ENCODE data around the gene PRRC1.
"Not testable (repeated sequence)": the region's sequence is repeated elsewhere in the genome, so short reads cannot be mapped to it uniquely, and the experiment has no call there.

PRRC1 gene

DNA sequence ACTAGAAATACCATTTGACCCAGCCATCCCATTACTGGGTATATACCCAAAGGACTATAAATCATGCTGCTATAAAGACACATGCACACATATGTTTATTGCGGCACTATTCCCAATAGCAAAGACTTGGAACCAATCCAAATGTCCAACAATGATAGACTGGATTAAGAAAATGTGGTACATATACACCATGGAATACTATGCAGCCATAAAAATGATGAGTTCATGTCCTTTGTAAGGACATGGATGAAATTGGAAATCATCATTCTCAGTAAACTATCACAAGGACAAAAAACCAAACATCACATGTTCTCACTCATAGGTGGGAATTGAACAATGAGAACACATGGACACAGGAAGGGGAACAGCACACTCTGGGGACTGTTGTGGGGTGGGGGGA is 27.8 kb downstream of the PRRC1 start:
- DNase-seq (ENCODE audit: low read depth in 2 of 2), result not testable (repeated sequence)

DNA sequence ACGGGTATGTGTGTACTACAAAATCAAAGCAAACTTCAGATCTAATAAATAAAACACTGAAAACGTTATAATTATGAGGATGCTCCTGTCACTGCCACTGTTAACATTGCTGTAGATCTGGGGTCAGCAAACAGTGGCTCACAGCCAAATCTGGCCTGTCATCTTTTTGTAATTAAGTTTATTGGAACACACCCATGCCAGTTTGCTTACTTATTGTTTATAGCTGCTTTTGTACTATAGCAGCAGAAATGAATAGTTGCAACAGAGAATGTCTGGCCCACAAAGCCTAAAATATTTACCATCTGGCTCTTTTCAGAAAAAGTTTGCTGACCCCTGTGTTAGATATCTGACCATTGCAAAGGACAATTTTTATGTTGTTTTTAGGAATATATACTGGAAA is 32.1 kb downstream of the PRRC1 start:
- no peak for DNase-seq (ENCODE audit: low read depth in 2 of 2)

DNA sequence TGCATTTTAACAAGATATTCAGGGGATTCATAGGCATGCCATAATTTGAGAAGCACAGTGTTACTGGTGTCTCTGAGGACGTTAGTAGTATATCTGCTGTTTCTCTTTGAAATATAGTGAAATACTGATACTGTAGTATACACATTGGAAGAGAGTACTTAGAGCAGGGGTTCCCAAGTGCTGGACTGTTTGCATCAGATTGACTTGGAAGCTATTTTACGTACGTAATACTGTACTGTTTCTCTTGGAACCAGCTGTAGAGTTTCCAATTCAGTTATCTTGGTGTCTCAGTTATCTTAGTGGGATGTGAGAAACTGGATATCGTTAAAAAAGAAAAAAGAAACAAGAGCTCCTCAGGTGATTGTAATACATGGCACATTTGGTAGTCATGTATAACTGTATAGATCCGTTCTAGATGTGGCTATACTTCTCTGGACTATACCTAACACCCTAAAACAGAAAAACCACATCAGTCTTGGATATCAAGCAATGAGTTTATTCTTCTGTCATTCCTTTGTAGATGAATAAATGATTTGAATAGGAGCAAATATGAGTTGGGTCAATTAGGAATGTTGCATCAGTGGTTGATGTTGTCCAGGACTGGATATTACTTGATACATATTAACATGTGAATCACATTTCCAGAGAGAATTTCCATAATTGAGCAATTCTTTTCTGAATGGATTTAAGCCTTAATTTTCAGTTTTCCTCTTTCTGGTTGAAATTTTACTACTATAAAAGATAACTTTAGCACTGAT is 33.4 kb downstream of the PRRC1 start:
- no peak for DNase-seq (ENCODE audit: low read depth in 2 of 2)

DNA sequence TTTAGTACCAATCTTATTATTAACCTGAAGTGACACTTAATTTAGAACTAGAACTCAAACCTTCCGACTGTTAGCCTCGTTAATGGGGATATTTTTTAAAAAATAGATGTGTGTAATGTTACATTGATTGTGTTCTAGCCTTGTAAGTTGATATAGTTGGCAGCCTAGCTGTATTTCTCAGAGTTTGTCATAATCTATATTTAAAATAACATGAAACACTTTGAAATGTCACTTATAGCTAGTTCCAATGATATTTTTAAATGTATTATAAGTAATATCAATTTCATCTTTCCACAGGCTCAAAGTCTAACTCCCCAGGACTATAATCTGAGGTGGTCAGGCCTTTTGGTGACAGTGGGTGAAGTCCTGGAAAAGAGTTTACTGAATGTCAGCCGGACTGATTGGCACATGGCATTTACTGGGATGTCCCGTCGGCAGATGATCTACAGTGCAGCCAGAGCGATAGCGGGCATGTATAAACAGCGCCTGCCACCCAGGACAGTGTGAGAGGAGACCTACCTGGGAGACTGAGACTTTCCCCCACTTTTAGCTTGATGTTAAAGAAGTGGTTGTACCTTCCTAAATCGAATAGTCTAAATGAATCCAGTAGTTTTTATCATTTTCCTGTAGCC is 34.1 kb downstream of the PRRC1 start:
- no peak for DNase-seq (ENCODE audit: low read depth in 2 of 2)

DNA sequence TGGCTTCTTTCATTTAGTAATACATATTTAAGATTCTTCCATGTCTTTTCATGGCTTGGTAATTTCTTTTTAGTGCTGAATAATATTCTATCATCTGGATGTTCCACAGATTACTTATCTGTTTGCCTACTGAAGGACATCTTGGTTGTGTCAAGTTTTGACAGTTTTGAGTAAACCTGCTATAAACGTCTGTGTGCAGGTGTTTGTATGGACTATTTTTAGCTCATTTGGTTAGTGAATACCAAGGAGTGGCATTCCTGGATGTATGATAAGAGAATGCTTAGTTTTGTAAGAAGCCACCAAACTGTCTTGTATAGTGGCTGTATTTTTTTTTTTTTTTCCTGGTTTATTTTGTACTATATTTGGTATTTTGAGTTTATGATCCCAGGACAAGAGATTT is 38.4 kb downstream of the PRRC1 start:
- no peak for DNase-seq (ENCODE audit: low read depth in 2 of 2)

DNA sequence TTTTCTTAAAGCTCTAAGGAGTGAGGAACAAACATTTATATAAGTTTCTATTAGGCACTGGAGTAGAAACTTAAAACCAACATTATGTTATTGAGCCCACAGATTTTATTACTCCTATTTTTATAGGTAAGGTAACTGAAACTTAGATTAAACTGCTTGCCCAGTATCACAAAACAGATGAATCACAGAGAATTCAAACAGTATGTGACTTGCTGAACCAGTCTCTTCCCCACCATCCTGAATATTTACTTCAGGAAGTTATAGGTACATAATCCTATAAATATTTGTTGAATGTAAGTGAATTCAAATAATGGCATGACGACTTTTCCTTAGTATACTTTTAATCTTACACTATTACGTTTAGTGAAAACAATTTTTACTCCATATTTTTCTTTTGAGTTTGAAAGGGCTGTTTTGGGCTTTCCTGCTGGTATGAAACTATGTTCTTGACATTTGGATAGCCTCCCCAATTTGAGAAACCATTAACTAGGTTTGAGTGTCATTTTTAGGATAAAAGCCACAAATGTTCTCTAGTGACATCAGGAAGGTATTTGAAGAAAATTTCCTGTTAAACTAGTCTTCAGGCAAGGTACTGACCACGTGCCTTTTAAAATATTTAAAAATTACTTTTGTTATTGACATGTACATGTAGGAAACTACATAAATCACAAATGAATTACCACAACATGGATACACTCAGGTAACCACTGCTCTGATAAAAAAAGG is 39.3 kb downstream of the PRRC1 start:
- no peak for DNase-seq (ENCODE audit: low read depth in 2 of 2)

DNA sequence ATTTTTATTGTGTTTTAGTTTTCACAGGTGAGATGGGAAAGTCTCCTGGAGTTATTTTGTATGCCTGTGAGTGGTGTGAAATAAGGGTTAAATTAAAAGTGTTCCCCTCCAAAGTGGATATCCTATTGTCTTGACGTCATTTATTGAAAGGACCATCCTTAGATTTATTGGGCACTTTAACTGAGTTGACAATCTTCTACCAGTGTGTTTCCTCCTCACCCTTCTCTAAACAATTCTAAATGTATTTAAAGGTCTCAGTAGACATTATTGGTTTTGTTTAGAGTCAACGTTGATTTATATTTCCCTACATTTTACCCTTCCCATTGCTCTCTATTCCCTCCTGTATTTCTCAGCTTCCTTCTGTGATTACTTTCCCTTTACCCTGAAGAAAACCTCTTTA is 40.8 kb downstream of the PRRC1 start:
- DNase-seq (ENCODE audit: low read depth in 2 of 2), result no peak

DNA sequence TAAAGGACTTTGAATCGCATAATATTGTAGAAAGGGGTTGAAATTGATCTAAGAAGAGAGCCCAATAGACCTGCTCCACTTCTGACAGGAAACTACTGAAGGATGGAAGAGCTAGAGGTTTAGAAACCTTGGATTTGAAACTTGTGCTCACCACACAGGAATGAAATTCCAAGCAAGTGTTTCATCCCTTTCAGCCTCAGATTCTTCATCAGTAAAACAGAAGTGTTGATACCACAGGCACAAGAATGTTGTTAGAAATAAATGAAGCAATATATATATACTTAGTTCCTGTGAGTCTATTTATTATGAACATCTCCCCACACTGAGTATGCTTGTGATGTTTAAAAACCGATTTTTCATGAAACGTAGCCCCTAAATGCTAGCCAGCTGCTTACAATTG is 43.8 kb downstream of the PRRC1 start:
- DNase-seq (ENCODE audit: low read depth in 2 of 2), result no peak

DNA sequence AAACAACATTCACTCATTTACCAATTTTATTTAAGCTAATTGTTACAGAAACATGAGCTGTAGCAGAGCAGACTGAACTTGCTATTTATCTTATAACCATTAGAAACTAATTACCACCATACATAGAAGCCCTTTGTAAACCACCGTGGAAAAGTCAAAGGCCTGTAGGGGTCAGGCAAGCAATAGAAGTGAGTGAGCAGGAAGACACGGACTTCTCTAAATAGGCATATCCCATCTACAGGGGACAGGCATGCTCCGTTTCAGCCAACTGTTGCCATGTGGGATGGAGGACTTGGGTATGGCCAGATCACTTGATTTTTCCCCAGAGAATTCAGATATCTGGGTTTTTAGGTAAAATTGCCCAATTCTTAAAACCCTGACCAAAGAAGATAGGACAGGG is 44.8 kb downstream of the PRRC1 start:
- no peak for DNase-seq (ENCODE audit: low read depth in 2 of 2)

DNA sequence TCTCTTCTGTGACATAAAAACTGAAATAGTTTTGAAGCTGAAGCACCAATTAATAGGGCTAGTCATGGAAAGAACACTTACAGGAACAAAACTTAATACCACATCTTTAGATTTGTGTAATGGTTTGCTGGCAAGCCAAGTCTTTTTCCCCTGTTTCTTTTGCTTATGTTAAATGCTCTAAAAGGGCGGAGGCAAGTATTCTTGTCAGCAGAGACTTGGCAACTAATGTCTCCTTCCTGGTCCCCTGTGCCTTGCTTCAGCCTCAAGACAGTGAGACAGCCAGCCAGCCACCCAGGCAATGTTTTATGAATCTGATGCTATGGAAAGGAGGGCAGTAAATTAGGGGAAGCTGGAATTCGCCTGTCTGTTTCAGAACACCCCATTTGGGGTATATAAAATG is 45.7 kb downstream of the PRRC1 start:
- DNase-seq (ENCODE audit: low read depth in 2 of 2), result no peak

DNA sequence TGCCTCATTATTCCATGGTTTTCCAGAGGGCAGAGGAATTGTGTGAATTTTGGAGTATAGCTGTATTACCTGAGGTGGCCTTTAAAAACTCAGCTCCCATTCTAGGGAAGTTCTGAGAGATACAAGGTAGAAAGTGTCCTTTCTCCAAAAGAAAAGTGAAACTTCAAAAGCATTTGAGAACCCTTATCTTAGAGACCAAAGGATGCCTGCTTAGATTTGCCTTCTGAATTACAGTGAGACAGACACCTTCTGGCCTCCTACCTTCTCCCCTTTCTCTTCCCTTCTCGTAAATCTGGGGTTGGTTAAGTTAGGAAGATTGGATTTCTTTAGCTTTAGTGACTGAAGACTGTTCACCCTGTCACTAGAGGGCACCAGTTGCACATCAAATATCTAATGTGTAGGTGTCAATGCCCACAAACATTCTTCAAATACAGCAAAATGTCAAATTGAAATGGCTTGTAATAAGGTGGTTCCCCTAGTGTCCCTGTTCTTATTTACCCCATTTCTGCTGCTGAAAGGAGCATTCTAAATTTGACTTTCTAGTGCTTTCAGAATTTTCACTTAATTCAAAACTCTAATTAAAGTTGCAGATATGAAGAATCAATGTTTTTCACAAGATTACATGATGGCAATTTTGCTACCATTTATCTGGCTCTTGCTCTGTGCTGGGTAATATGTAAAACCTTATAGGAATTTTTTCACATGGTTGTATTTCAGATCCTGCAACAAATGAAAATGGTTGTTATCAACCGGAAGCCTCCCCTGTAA is 46.7 kb downstream of the PRRC1 start:
- no peak for DNase-seq (ENCODE audit: low read depth in 2 of 2)

DNA sequence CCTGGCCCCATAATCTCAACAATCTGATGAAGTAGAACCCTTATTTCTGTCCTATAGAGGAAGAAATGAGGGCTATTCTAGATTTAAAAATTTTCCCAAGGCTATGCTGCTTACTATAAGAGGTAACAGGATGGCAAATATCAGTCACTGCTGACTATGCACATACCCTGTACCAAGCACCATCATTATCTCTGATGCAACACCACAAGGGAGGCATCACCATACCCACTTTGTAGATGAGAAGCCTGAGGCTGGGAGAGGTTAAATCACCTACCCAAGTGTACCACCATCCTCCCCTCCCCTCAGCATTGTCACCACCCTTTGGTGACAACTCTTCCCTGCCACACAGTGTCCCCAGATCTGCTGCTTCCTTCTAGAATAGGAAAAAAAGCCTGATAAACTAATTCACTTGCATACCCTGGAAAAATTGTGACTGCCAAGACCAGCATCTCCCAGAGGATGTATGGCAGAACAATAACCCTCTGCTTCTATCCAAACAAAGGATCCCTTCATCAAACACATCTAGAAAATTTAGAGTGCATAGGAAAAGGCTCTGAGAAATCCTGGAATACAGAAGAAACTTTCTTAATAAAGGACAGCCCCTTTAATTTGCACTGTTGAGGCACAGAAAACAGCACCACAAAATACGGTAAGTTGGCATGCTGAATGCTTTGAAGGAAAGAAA is 48.3 kb downstream of the PRRC1 start:
- DNase-seq (ENCODE audit: low read depth in 2 of 2), result no peak

DNA sequence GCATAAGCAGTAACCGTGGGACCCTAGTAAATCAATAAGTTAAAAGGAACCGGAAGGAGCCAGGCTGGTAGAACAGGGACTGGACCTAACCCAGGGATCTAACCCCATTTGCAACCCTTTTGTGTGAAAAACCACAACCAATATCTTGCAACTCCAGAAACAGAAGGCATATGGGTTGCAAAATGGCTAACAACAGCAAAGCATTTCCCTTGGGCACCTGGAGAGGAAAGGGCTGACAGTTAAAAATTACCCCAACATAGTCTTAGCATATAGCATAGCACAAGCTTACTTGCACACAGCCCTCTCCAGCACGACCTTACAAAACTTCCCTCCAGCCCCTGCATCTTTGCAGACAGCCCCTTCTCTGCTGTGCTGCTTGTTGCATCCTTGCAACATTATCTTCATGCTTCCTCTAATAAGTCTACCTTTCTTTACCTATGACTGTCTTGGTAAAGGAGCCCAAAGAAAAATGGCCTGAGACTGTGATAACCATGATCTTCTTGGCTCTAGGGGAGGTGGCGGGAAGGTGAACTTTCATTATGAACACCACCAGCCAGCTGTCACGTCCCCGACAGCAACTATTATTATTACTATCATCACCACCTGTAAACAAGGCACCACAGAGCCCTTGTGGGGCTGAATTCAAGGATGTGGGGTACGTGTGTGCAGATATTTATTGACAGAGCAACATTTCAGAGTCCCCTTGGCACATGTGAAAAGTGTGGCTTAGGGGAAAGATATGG is 49.8 kb downstream of the PRRC1 start:
- no peak for DNase-seq (ENCODE audit: low read depth in 2 of 2)

DNA sequence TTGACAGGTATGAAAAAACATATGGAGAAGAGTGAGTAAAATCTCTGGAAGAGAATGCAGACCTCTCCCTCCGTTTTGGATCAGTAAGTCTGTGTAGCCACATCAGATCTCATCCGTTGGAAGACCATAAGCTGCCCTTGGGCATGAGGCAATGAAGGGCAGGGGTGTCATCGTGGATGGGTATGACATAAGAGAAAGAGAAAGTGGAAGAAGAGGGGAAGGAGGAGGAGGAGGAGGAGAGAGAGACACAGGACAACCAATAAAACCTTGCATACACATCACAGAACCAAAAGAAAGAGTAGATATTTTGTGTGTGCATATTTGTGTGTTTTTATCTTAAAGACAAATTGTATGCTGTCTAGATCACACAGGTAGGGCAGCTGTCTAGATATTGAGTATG is 50.7 kb downstream of the PRRC1 start:
- DNase-seq (ENCODE audit: low read depth in 2 of 2), result no peak

DNA sequence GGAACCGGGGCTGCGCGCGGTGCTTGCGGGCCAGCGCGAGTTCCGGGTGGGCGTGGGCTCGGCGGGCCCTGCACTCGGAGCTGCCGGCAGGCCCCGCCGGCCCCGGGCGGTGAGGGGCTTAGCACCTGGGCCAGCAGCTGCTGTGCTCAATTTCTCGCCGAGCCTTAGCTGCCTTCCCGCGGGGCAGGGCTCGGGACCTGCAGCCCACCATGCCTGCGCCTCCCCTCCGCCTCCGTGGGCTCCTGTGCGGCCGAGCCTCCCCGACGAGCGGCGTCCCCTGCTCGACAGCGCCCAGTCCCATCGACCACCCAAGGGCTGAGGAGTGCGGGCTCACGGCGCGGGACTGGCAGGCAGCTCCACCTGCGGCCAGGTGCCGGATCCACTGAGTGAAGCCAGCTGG is 52.0 kb downstream of the PRRC1 start:
- DNase-seq (ENCODE audit: low read depth in 2 of 2), result not testable (repeated sequence)

DNA sequence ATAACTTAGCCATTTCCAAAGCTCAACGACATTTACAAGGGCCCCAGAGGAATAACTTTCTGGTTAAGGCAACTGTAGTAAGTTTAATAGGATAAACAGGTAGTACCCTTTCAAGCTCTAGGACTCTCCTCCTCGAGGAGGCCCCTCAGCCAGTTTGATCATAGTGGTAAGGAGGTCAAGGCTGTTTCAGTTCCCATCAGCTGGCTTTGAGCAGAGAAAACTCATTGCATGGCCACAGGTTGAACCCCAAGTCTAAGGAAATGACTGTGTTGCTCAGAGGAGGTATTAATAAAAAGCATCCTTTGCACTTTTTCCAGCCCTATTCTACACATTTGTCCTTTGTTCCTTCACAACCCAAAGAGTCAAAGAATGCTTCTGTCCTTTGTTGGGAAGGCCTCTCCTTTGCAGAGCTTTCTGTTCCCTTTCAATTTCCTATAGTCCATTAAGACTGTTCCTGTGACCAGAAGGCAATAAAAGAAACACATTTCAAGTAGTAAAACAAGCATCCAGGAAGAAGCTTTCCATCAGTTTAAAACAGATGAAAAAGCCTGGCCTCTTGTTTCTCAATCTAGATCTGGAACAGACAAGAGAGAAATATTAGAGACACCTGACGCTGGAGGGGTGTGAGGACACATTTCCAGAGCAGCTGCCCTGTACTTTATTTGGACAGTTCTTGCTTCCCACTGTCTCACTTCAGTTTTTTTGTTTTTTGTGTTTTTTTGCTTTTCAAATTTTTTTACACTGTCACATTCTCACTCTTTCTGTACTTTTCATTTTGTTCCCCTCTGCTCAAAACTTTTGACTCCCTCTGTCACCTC is 54.1 kb downstream of the PRRC1 start:
- DNase-seq (ENCODE audit: low read depth in 2 of 2), result no peak

DNA sequence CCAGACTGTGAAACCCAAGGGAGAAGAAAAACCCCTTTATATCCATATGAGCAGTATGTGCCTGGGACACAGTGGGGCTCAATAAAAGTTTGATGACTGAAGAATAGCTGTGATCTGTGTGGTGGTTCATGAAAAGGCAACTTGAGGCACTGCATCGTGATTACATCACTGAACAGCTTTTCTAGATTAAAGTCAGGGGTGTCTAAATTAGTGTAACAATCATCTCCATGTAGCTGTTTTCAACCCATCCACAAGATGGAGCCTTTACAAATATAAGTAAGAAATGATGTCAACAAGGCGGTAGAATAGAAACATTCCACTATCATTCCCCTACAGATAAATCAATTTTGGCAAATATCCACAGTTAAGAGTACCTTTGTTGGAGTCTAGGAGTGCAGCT is 55.5 kb downstream of the PRRC1 start:
- no peak for DNase-seq (ENCODE audit: low read depth in 2 of 2)

DNA sequence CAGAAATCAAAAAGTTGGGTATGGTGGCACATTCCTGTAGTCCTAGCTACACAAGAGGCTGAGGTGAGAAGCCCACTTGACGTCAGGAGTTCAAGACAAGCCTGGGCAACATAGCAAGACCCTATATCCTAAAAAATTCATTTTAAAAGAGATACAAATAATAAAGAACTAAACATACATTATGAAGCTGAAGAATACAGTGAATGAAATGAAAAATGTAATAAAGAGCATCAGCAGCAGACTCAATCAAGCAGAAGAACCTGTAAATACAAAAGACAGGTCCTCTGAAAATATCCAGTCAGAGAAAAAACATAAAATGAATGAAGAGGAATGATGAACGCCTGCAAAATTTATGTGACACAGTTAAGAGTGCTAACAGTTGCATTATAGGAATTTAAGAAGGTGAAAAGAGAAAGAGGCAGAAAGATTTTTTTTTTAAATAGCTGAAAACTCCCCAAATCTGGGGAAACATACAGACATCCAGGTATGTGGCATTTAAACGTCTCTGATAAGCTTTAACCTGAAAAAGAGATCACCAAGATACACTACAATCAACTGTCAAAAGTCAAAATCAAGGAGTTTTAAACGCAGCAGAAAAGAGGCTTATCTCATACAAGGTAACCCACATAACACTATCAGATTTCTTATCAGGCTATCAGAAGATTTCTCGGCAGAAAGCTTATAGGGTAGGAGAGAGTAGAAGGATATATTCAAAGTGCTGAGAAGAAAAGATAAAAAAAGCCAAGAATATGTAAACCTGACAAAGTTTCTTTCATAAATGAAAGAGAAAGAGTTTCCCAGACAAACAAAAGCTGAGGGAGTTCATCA is 57.6 kb downstream of the PRRC1 start:
- no peak for DNase-seq (ENCODE audit: low read depth in 2 of 2)

DNA sequence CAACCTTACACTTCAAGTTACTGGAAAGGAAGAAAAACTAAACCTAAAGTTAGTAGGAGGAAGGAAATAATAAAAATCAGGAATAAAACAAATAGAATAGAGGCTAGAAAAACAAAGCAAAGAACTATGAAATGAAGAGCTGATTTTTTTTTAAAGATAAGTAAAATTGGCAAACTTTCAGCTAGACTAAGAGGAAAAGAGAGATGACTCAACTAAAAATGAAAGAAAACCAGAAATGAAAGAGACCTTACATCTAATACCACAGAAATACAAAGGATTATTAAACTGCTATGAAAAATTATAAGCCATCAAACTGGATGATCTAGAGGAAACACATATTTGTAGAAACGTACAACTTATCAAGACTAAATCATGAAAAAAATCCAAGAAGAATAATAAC is 60.0 kb downstream of the PRRC1 start:
- no peak for DNase-seq (ENCODE audit: low read depth in 2 of 2)

All from activated CD8-positive, alpha-beta memory T cell treated with anti-CD3 and anti-CD28 coated beads for 4 hours (primary cell).